Measurements from ENCODE around the gene ZSCAN20. TPM values are rescaled to one million over a fixed set of nuclear protein-coding genes. Genes with fewer than 3 reads are reported as not detected.

ZSCAN20 gene
- polyA plus RNA-seq, 1 donor = 2.4 TPM

DNA sequence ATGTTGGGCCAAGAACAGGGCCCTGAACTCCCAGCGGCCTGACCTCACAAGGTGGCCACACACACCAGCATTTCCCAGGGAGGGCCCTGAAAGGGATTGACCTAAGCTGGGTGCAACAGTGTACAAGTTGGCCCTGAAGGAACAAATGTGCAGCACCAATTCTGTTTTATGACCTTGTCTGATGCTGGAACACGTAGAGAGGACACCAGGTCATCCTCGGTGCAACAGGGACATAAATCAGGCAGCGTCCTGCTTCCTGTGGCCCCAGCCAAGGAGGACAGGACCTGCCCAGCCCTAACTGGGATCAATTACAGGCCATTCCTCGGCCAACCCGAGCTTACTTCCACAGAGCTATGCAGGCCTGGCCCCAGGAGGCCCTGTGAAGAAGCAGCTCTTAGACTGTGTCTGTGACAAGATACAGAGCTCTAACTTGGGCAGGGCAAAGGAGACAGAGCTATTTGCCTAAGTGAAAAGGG lies 28.7 kb upstream of the ZSCAN20 start:
- DNase-seq (ENCODE audit: low read depth) = no peak

DNA sequence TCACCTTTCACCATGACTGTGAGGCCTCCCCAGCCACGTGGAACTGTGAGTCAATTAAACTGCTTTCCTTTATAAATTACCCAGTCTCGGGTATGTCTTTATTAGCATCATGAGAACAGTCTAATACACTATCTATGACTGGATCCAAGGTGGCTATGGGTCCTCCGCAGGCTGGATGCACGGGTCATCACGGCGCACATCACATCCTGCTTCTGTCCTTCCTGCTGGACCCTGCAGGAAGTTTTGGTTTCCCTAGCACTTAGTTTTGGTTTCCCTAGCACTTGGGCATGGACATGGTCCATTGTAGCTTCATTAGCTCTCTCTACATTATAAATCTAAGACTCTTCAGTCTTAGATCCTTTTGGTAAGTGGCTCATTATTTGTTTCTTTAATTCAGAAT lies 27.3 kb upstream of the ZSCAN20 start:
- no peak for DNase-seq (ENCODE audit: low read depth)

DNA sequence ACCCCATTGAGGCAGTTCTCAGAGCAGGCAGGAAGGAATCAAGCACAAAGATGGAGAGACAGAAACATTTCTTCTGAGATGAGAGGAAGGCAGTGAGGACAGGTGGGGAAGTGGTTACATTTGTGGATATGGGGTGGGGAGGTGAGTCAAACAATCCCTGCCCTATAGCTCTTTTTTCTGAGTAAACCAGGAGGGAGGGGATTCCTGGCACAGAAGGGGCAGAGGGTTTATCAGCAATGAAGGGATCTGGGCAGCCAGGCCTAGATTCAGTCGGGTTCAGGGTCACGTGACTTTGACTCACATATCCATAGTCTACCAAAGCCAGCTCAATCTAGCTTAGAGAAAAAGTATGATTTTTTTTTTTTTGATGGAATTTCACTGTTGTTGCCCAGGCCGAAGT lies 25.9 kb upstream of the ZSCAN20 start:
- DNase-seq (ENCODE audit: low read depth) = no peak

DNA sequence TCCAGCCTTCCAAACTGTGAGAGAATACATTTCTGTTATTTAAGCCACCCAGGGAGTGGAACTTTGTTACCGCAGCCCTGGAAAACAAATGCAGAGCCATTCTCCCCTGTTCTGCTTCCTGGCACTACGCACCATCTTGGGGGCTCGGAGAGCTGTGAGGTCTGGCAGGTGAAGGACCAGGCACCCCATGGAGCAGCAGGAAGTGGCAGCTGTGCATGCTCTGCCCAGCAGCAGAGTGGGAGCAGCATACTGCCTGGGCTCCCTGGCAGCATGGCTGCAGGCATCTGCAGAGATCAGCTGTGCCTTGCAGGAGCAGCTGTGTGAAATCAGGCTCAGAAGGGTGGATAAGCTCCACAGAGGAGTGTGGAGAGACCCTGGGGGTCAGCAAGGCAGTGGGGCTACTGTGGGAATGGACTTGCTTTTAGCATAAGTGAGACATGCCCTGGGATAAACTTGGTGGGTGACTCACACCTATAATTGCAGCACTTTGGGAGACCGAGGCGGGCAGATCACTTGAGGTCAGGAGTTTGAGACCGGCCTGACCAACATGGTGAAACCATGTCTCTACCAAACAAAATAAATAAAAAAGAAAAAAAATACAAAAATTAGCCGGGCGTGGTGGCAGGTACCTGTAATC lies 17.7 kb upstream of the ZSCAN20 start:
- DNase-seq (ENCODE audit: low read depth) = no peak

DNA sequence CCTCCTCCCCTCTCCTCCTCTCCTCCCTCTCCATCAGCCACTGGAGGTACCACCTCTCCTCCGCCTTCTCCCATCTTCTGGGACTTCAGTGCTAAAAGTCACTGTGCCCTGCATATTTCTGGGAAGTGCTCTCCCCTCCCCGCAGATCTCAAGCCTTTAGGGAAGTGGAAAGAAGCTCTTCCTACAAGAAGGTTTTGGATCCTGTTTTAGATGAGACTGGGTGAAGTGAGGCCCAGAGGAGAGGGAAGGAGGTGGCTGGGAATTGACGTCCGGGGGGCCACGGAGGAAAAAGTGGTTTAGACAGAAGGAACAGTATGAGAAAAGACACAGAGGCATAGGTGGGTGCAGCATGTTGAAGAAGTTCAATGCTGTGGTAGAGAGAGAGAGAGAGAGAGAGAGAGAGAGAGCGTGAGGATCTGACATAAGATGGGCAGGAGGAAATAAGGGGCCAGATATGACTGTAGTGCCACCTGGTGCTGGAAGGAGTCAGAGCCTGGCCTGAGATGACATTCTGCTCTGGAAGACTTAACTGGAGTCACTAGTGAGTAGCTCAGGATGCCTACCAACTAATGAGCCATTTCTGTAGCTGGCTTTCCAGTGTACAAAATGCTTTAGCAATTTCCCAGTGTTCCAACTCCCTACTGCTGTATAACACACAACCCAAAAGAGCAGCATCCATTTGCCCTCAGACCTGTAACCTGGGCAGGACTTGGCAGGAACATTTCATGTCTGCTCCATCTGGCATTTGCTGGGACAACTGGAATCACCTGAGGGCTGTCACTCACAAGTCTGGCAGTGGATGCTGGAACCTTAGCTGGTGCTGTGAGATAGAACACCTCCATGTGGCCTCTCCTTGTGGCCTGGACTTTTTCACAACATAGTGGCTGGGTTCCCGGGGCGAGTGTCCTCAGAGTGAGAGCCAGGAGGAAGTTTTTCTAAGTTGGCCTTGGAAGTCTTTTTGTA lies 16.6 kb upstream of the ZSCAN20 start:
- DNase-seq (ENCODE audit: low read depth) = no peak

DNA sequence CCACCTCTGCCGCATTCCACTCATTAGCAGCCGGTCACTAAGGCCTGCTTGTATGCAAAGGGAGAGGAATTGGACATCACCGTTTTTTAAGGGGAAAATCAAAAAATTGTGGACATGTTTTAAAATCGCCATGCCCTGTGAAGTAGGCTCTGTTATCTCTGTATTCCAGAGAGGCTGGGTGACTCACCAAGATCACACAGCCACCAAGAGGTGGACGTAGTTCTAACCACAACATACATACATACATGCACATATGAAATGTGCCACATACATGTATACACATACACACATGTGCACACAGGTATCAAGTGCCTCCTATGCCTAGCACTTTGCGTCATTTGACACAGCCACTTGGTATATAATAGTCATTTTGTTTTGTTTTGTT lies 16.0 kb upstream of the ZSCAN20 start:
- no peak for DNase-seq (ENCODE audit: low read depth)

DNA sequence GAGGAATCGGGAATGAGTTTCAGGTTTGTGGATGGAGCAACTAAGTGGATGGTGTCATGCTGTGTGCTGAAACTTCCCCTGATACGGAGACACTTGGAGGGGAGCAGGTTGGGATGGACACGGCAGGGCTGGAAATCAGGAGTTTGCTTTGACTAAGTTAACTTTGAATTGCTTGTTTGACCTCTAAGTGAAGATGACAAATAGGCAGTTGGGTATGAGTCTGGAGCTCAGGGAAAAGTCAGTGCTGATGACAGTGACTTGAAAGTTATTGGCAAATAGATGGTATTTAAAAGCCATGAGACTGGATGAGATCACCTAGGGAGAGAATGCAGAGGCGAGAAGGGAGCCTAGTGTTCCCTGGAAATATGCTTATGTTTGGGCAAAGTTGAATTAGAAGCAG lies 12.8 kb upstream of the ZSCAN20 start:
- DNase-seq (ENCODE audit: low read depth) = no peak

DNA sequence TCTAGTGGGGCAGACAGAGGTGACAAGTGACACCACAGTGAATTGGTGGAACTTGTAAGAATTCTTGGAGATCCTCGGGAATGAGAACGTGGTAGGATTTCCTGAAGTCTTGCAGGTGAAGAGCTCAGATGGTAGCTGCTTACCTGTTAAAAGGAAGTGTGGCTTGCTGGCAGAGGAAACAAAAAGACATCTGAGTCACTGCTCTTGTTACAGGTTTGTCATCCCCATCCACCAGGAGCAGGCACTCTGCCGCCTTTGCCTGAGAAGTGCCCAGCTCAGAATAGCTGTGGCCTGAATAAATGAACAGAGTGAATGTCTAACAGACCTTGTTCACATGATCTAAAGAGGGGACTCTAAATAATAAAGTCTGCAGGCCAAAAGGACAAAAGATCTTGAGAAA lies 12.3 kb upstream of the ZSCAN20 start:
- no peak for DNase-seq (ENCODE audit: low read depth)

DNA sequence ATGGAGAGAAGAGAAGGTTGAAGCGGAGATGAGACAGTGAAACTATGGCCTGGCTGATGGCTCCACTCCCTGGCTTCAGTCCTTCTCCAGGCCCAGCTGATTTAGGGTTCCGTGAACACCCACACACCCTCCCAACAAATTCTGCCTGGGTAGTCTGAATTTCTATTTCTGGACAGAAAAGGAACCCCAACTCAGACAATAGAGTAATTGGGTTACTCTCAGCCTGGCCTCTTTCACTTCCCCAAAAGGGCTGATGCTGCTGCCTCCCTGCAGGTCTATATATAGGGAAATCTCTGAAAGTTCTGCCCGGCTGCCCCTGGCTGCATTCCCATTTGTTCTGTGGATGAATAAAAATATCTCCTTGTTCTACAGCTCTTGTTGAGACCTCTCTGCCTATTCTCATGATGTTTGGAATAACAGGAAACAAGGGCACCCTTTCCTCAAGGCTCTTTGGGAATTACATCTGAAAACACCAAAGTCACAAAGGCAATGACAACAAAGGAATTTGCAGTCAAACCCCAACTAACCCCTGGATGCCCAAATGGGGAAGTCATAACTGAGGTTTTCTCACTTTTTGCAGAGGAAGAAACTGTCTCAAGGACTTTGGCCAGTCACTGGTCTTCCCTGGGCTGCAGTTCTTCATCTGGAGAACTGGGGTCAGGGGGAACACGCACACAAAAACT lies 11.4 kb upstream of the ZSCAN20 start:
- DNase-seq (ENCODE audit: low read depth) = no peak

DNA sequence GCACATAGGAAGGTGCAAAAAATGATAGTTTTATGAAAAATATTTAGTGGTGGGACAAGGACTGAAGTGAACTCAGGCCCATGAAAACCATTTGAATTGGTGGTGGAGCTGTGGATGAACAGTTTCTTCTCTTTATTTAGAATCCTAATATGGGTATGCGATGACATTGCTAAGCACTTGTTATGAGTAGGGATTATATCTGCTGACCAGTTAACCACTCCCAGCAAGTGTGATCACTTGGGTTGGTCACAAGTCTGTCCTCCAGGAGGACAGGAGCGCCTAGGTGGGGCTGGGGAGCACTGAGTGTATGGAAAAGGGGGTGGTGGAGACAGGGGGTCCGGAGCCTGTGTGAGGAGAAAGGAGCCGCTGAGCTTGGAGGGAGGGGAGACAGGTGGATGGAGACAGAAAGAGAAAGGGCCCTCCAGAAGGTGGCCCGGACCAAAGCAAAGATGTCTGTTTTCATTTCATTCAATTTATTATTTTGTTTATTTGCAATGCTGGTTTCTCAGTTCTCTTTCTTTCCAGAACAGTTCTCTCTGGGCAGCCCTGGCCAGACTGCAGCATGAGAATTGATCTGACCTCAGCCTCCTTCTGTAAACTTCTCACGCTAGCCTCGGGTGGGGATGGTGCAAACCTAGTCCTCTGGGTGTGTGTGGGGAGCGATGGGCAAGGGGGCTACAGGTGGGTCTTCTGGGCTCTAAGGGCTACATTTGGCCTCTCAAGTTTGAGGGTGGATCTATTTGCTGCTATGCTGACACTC lies 9.9 kb upstream of the ZSCAN20 start:
- no peak for DNase-seq (ENCODE audit: low read depth)

DNA sequence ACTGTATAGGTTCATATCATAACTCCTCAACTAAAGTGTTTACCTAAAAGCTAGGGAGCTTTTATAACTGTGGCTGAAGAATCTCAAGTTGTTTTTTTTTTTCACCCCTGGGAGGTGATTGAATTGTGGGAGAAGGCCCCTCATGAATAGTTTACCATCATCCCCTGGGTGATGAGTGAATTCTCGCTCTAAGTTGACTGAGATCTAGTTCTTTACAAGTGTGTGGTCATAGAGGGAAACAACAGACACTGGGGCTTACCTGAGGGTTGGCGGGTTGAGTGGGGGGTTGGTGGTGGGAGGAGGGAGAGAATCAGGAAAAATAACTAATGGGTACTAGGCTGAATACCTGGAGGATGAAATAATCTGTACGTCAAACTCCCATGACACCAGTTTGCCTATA lies 7.9 kb upstream of the ZSCAN20 start:
- DNase-seq (ENCODE audit: low read depth) = no peak

DNA sequence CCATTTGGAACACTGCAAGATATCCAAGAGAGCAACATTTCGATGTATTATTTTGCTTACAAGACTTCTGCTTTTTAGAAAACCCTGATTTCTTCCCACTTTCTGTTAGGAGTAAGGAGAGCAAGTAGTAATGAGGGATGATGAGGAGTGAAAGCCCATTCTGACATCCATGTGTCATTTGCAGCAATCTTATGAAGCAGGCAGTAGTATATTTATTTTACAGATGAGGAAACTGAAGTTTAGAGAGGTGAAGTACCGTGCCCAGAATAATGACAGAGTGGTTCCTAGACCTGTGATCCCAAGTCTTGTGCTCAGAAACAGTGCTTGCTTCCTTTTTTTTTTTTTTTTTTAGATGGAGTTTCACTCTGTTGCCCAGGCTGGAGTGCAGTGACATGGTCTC lies 7.1 kb upstream of the ZSCAN20 start:
- no peak for DNase-seq (ENCODE audit: low read depth)

DNA sequence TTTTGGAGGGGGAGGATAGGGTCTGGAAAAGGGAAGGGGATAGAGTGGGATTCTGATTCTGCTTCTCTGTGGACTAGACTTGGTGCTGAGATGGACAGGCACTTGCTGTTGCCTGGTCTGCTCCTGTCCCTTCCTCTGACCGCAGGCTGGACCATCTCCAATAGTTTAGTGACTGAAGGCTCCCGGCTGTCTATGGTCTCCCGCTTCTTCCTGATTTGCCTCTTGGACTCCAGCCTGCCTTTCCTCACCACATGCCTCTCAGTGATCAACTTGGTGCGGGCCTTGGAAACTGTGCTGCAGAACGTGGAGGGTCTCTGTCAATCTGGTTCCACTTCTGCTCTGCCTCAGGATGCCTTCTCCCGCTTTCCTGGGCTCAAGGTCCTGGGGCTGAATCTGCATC lies 6.3 kb upstream of the ZSCAN20 start:
- no peak for DNase-seq (ENCODE audit: low read depth)

DNA sequence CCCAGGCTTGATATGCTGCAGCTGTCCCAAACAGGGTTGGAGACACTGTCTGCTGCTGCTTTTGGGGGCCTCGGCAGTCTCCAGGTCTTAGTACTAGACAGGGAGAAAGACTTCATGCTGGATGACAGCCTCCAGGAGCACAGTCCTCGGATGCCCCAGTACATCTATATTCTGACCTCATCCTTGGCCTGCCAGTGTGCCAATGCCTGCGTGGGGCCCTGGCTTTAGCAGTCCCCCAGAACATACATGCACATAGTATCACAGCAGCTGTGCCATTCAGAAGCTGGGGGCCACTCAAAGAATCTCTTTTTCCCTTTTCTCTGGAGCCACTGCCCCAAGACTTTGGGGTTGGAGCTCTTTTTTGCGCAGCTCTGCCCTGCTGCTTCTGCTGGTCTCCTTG lies 4.4 kb upstream of the ZSCAN20 start:
- no peak for DNase-seq (ENCODE audit: low read depth)

DNA sequence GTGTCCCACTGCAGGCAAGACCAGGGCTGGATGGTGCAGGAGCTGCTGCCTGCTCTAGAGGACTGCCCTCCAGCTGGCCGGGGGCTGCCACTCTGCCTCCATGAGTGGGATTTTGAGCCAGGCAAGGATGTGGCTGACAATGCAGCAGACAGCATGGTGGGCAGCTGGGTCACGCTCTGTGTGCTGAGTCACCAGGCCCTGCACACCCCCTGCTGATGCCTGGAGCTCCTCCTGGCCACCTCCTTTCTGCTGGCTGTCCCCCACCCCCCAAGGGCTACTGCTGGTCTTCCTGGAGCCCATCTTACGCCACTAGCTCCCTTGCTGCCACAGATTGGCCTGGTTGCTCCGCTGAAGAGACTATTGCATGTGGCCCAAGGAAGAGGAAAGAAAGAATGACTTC lies 3.9 kb upstream of the ZSCAN20 start:
- DNase-seq (ENCODE audit: low read depth) = no peak

DNA sequence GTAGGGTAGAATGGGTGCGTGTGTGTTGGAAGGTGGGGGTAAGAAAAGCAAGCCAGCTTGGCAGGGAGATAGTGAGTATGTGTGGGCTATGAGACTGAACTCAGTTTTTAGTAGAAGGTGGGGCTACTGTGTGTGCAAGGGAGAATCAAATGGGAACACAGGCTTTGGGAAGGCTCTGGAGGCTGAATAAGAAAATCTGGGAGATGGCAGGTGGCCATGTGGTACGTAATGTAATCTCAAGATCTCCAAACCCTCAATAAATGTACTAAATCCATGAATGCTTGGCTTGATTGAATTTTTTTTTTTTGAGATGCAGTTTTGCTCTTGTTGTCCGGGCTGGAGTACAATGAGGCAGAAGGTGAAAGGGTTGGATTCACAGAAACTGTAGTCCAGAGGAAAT lies 3.5 kb upstream of the ZSCAN20 start:
- DNase-seq (ENCODE audit: low read depth) = no peak

DNA sequence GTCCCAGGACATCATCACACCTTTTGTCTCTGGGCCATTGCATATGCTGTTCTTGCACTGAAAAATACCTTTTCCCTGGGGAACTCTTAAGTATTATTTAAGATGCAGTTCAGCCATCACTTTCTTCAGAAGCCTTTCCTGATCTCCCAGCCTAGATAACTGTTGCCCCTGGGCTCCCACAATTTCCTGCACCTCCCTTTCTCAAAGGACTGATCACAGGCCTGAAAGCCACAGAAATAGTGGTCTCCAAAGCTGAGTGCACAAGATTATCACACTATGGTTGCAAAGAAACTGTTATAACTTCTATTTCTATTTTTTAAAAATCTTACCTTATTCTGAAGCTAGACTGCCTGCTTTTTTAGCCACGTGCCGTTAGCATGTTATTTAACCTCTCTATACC lies 2.8 kb upstream of the ZSCAN20 start:
- no peak for DNase-seq (ENCODE audit: low read depth)

DNA sequence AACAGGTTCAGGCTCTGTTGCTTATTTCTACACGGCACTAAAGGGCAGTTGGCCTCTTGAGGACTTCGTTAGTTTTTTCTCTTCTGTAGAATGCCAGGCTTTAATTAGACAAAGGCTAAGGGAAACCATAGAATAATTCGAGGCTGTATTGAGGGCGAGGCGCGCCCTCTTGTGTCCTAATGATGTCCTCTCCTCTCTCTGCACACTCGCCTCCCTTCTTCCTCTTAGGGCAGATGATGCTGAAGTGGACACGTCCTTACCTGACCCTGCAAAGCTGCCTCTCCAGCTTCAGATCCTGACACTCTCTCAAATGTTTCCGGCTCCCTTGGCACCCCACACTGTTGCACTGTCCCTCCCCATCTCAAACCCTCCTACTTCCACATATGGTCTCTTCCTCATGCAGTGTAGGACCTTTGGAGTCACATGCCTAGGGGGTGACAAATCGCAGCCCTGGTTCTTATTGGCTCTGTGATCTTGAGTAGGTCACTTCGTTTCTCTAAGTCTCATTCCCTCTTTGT lies 1.9 kb upstream of the ZSCAN20 start:
- peak; percentile 77 for DNase-seq (ENCODE audit: low read depth)

DNA sequence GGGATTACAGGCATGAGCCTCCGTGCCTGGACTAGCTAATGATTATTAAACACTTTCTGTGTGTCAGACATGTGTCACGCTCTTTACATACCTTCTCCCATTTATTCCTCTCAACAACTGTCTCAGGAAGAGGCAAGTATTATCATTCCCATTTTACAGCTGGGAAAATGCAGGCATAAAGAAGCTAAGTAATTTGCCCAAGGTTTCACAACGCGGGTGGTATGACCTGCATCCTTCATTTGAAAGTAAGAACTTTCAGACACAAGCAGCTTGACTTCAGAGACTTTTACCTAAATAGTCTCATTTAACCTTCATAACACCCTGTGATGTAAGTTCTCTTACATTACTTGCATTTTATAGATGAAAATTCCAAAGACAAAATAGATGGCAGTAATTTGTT lies 1.0 kb upstream of the ZSCAN20 start:
- DNase-seq (ENCODE audit: low read depth) = no peak

DNA sequence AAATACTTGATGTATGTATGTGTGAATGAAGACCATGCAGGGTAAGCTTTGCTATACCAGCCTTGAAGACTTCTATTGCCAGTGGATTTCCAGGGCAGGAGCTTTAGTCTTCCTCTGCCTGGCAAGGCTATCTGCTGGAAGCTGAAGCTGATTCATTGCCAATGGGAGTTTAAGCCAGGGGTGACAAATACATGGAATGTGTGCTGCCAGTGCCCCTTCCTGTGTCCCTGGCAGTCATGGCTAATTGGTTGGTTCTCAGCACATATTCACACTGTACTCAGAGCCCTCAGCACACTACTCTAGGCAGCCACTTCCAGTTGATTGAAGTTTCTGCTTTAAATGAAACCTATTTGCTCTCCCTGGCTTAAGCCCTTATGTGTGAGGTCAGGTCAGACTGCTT lies 1.5 kb downstream of the ZSCAN20 start:
- no peak for DNase-seq (ENCODE audit: low read depth)

DNA sequence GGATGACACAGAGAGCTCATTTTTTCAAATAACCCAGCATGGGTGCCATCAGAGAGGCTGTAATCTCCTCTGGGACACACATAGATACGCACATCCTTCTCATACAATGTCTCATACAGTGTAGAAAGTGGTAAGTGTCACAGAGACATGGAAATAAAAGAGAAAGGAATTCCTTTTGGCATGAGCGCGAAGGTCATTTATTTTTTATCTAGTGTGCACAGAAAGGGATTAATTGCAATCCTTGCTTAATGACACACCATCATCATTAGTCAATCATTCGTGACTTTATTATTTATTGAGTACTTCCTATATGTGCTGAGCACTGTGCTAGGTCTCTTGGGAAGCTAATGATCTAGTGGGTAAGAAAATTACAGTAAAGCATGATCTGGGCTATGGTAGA lies 5.0 kb downstream of the ZSCAN20 start:
- DNase-seq (ENCODE audit: low read depth) = no peak

DNA sequence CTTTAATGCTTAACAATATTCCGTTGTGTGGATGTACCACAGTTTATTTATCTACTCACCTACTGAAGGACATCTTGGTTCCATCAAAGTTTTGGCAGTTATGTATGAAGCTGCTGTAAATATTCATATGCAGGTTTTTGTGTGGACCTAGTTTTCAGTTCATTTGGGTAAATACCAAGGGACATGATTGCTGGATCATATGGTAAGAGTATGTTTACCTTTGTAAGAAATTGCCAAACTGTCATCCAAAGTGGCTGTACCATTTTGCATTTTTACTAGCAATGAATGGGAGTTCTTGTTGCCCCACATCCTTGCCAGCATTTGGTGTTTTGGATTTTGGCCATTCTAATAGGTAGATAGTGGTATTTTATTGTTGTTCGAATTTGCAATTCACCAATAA lies 10.0 kb downstream of the ZSCAN20 start:
- DNase-seq (ENCODE audit: low read depth) = no peak

Data from forelimb muscle (tissue), 1 donor.